Psoas muscle (tissue), 8 donors: ENCODE data around the gene SIGLEC8. TPM values are rescaled to one million over a fixed set of nuclear protein-coding genes. Genes with fewer than 3 reads are reported as not detected.

ENCODE experiments used
- ATAC-seq, 4 donors: fragments of 200-7000 bp; cut with Tn5 transposase; one replicate each; pipeline ENCODE4 v1.9.1; 2020; ENCODE audit warnings: moderate library complexity in 3 of 4, mild to moderate bottlenecking in 2 of 4
- DNase-seq, 2 donors: peaks; one replicate each; pipeline ENCODE4 v3.0.0-alpha.2; 2020
- H3K27ac ChIP-seq: fragments of 200-600 bp; one replicate; pipeline ENCODE4 v1.8.0; 2022
- H3K27me3 ChIP-seq, 3 donors: fragments of 200-600 bp in 1 of 3; one replicate each; pipeline versions ENCODE4 v1.6.1 to v1.8.0; 2013 to 2022; ENCODE audit warnings: low read length in 2 of 3, mild to moderate bottlenecking in 2 of 3, moderate library complexity in 1 of 3; ENCODE audit not compliant: insufficient read depth in 3 of 3
- H3K36me3 ChIP-seq, 2 donors: fragments of 200-600 bp in 1 of 2; one replicate each; pipeline versions ENCODE4 v1.6.1 to v1.8.0; 2013 to 2022; ENCODE audit warnings: low read depth in 1 of 2, mild to moderate bottlenecking in 1 of 2, moderate library complexity in 1 of 2; ENCODE audit not compliant: insufficient read depth in 1 of 2
- H3K4me1 ChIP-seq: fragments of 200-600 bp; one replicate; pipeline ENCODE4 v1.8.0; 2022
- H3K4me3 ChIP-seq: fragments of 200-600 bp; one replicate; pipeline ENCODE4 v1.8.0; 2022; ENCODE audit warnings: mild to moderate bottlenecking
- H3K9me3 ChIP-seq: fragments of 200-600 bp; one replicate; pipeline ENCODE4 v1.8.0; 2022
- CTCF ChIP-seq: fragments of 200-600 bp; IDR thresholded peaks from one replicate; pipeline ENCODE4 v1.8.0; 2022; ENCODE audit warnings: antibody characterized with exemption
- WGBS, 3 donors: extraction: QIAGEN DNeasy Blood & Tissue Kit; methylation state at CpG; one replicate each; pipeline versions ENCODE4 v1.1.6 to v1.1.7; 2013; 5-methylcytosine and 5-hydroxymethylcytosine counted together
- intact Hi-C, 2 donors: fragments of 100-400 bp; cut with DNase I; formaldehyde crosslinking; loops; one replicate each; pipeline versions ENCODE4 v1.11.0 to v1.14.2; 2022
- polyA plus RNA-seq, 3 donors: library from polyadenylated mRNA; stranded (reverse); fragments of 200-250 nt; gene quantifications; one replicate each; pipeline ENCODE4 v1.2.3, GENCODE V29; 2013
- total RNA-seq, 4 donors: library from RNA; stranded (reverse); fragmentation: NEBNext Ultra II Directional in 2 of 4; extraction: Animal tissue kit (Norgen Biotek cat#: 25700) in 2 of 4; gene quantifications; one replicate each; pipeline versions ENCODE4 v1.2.1 to v1.2.4, GENCODE V29; 2021 to 2023
- donor health status: healthy with polysubstance abuse.
- donor health status: DM: no; HTN: no; CAD: no; lungs with moderate emphysema.
- donor health status: Bipolar disorder and iron deficiency.
- donor health status: healthy.
- donor health status: DM: yes; HTN: yes; CAD: no.
- donor health status: DM: no; HTN: no; CAD: no.
- donor health status: DM: no; HTN: no; CAD: no.
- donor health status: DM: yes; HTN: yes; CAD: no.

SIGLEC8 gene
- total and polyA plus RNA-seq, 7 donors, result 0.03 to 0.14 (median 0.11) TPM; not detected in 3

GRCh38 chr19:51493776-51494175 lies 35.5 kb upstream of the SIGLEC8 start:
- no peak for TF ChIP-seq CTCF
- Histone ChIP-seq H3K4me1 (no peaks in the 10 kb centered on the region), H3K9me3 (no peaks in the 10 kb centered on the region), H3K4me3 (no peak overlapping the region), H3K27ac (no peak overlapping the region), H3K27me3 (no peaks in the 10 kb centered on the region), H3K36me3 (no peaks in the 10 kb centered on the region)
- intact Hi-C loops, result no loop called here
- DNase-seq (no peak), ATAC-seq (no peak)
- WGBS, 3 donors, result 20 to 27% (median 22%) methylated on average over 2 of the region's 2 CpGs

- TF ChIP-seq CTCF, result no peak
- Histone ChIP-seq H3K36me3 (no peaks in the 10 kb centered on the region), H3K4me1 (no peaks in the 10 kb centered on the region), H3K9me3 (no peaks in the 10 kb centered on the region), H3K27me3 (no peaks in the 10 kb centered on the region), H3K4me3 (no peak overlapping the region), H3K27ac (no peak overlapping the region)
- ATAC-seq (no peak), DNase-seq (no peak)
- intact Hi-C loops, result no loop called here
- WGBS, 3 donors, result 76 to 82% (median 78%) methylated on average over 7 of the region's 7 CpGs
Observed at GRCh38 chr19:51491586-51491985, 33.3 kb upstream of the SIGLEC8 start.

GRCh38 chr19:51490676-51491075 lies 32.4 kb upstream of the SIGLEC8 start:
- intact Hi-C loops, result no loop called here
- no peaks in the 10 kb centered on the region for H3K9me3 ChIP-seq
- no peak overlapping the region for H3K4me3 ChIP-seq
- 24 to 45% (median 42%) methylated on average over 14 of the region's 14 CpGs for WGBS, 3 donors
- TF ChIP-seq CTCF, result no peak
- ATAC-seq (no peak), DNase-seq (no peak)
- no peaks in the 10 kb centered on the region for H3K36me3 ChIP-seq
- H3K27me3 ChIP-seq, result no peaks in the 10 kb centered on the region
- no peak overlapping the region for H3K27ac ChIP-seq
- H3K4me1 ChIP-seq, result no peaks in the 10 kb centered on the region

- Histone ChIP-seq H3K4me1 (no peaks in the 10 kb centered on the region), H3K27me3 (peaks cover 0 to 3% (median 2%) of the 10 kb centered on the region in 3 donors), H3K9me3 (no peaks in the 10 kb centered on the region), H3K27ac (no peak overlapping the region), H3K36me3 (no peaks in the 10 kb centered on the region), H3K4me3 (no peak overlapping the region)
- TF ChIP-seq CTCF, result no peak
- no peak for ATAC-seq
- intact Hi-C loops, result no loop called here
- 37 to 40% (median 37%) methylated on average over 2 of the region's 2 CpGs for WGBS, 3 donors
- no peak for DNase-seq
Observed at GRCh38 chr19:51489113-51489512, 30.9 kb upstream of the SIGLEC8 start.

GRCh38 chr19:51488491-51488890 lies 30.2 kb upstream of the SIGLEC8 start:
- no peak for TF ChIP-seq CTCF
- Histone ChIP-seq H3K27ac (no peak overlapping the region), H3K4me1 (no peaks in the 10 kb centered on the region), H3K36me3 (no peaks in the 10 kb centered on the region), H3K27me3 (peaks cover 0 to 3% (median 2%) of the 10 kb centered on the region in 3 donors), H3K4me3 (no peak overlapping the region), H3K9me3 (no peaks in the 10 kb centered on the region)
- 65 to 77% (median 71%) methylated on average over 3 of the region's 3 CpGs for WGBS, 3 donors
- no peak for ATAC-seq
- intact Hi-C loops, result no loop called here
- no peak for DNase-seq
